RWPE2 (cell line): Measurements from ENCODE around the gene ZSCAN12.

ENCODE experiments used
- ATAC-seq: fragments of 200-7000 bp; cut with Tn5 transposase; 3 replicates; pipeline ENCODE4 v1.9.1; 2021; ENCODE audit warnings: low read depth
- DNase-seq: peaks from one replicate; pipeline ENCODE4 v3.0.0-alpha.2; 2020; ENCODE audit warnings: low spot score
- H3K27ac ChIP-seq: fragments of 450-650 bp; 2 replicates; pipeline ENCODE4 v1.5.1; 2017; ENCODE audit warnings: mild to moderate bottlenecking; ENCODE audit not compliant: poor library complexity, severe bottlenecking
- H3K27me3 ChIP-seq: fragments of 250-450 bp; sonication (Bioruptor Pico); 2 replicates; pipeline ENCODE4 v1.5.1; 2021; ENCODE audit warnings: mild to moderate bottlenecking, moderate library complexity; ENCODE audit not compliant: insufficient read depth, poor library complexity, severe bottlenecking
- H3K36me3 ChIP-seq: fragments of 250-450 bp; sonication (Bioruptor Pico); 2 replicates; pipeline ENCODE4 v1.5.1; 2020; ENCODE audit warnings: low read depth, mild to moderate bottlenecking, moderate library complexity
- H3K4me1 ChIP-seq: fragments of 250-450 bp; sonication (Bioruptor Pico); 2 replicates; pipeline ENCODE4 v1.5.1; 2021; ENCODE audit warnings: mild to moderate bottlenecking, moderate library complexity; ENCODE audit not compliant: insufficient read depth, poor library complexity, severe bottlenecking
- H3K4me3 ChIP-seq: fragments of 250-450 bp; sonication (Bioruptor Pico); 2 replicates; pipeline ENCODE4 v1.5.1; 2021; ENCODE audit warnings: mild to moderate bottlenecking, moderate library complexity; ENCODE audit not compliant: severe bottlenecking
- H3K9me3 ChIP-seq: fragments of 250-450 bp; sonication (Bioruptor Pico); 2 replicates; pipeline ENCODE4 v1.5.1; 2021; ENCODE audit warnings: mild to moderate bottlenecking, moderate library complexity; ENCODE audit not compliant: severe bottlenecking
- CTCF ChIP-seq: fragments of 450-650 bp; IDR thresholded peaks from one replicate; pipeline ENCODE4 v1.5.1; 2017; ENCODE audit warnings: mild to moderate bottlenecking, moderate library complexity; ENCODE audit not compliant: poor library complexity, severe bottlenecking

ZSCAN12 gene

GRCh38 chr6:28400122-28400451, 540 bp upstream of the ZSCAN12 start:
- Histone ChIP-seq H3K27ac (peak overlapping the region; percentile 63), H3K36me3 (peaks cover 31% of the 10 kb centered on the region), H3K27me3 (no peaks in the 10 kb centered on the region), H3K4me3 (peak overlapping the region; percentile 59), H3K4me1 (peaks cover 20% of the 10 kb centered on the region), H3K9me3 (no peaks in the 10 kb centered on the region)
- ATAC-seq: no peak
- TF ChIP-seq CTCF: no peak
- DNase-seq: no peak

GRCh38 chr6:28395918-28396317, 3.6 kb downstream of the ZSCAN12 start:
- no peaks in the 10 kb centered on the region for H3K27me3 ChIP-seq
- H3K36me3 ChIP-seq: peaks cover 66% of the 10 kb centered on the region
- no peak overlapping the region for H3K4me3 ChIP-seq
- TF ChIP-seq CTCF: no peak
- H3K9me3 ChIP-seq: no peaks in the 10 kb centered on the region
- H3K27ac ChIP-seq: no peak overlapping the region
- ATAC-seq: no peak
- H3K4me1 ChIP-seq: peaks cover 20% of the 10 kb centered on the region
- DNase-seq: no peak

- Histone ChIP-seq H3K27ac (no peak overlapping the region), H3K4me3 (no peak overlapping the region), H3K27me3 (no peaks in the 10 kb centered on the region), H3K36me3 (peaks cover 84% of the 10 kb centered on the region), H3K4me1 (peaks cover 16% of the 10 kb centered on the region), H3K9me3 (no peaks in the 10 kb centered on the region)
- ATAC-seq (no peak), DNase-seq (no peak)
- peak; percentile 53 for TF ChIP-seq CTCF
Measured at GRCh38 chr6:28393912-28394662, 5.5 kb downstream of the ZSCAN12 start.

- Histone ChIP-seq H3K4me1 (no peaks in the 10 kb centered on the region), H3K9me3 (no peaks in the 10 kb centered on the region), H3K27me3 (no peaks in the 10 kb centered on the region), H3K36me3 (peaks cover 86% of the 10 kb centered on the region), H3K4me3 (no peak overlapping the region), H3K27ac (no peak overlapping the region)
- no peak for TF ChIP-seq CTCF
- DNase-seq (no peak), ATAC-seq (no peak)
Measured at GRCh38 chr6:28390688-28391087, 8.9 kb downstream of the ZSCAN12 start.

GRCh38 chr6:28384143-28384533, 15.4 kb downstream of the ZSCAN12 start:
- no peak for DNase-seq
- no peak for TF ChIP-seq CTCF
- H3K27ac ChIP-seq: peak overlapping the region; percentile 15
- H3K4me1 ChIP-seq: peaks cover 10% of the 10 kb centered on the region
- ATAC-seq: no peak
- peaks cover 5% of the 10 kb centered on the region for H3K9me3 ChIP-seq
- no peak overlapping the region for H3K4me3 ChIP-seq
- peaks cover 82% of the 10 kb centered on the region for H3K36me3 ChIP-seq
- no peaks in the 10 kb centered on the region for H3K27me3 ChIP-seq
